Common myeloid progenitor, CD34-positive (primary cell): ENCODE data around the gene SLFN12L.

Source experiments
- CTCF ChIA-PET: fragments of 350-600 bp; sonication (Branson Sonifier 250); formaldehyde crosslinking; loops from one replicate; lab custom pipeline; 2021; ENCODE audit warnings: antibody characterized with exemption; lab: Charles Lee
- POLR2A ChIA-PET: fragments of 350-600 bp; sonication (Branson Sonifier 250); formaldehyde crosslinking; loops from one replicate; lab custom pipeline; 2021; ENCODE audit warnings: antibody characterized with exemption; lab: Charles Lee
- DNase-seq, 3 donors: peaks; one replicate each; pipeline versions ENCODE4 v3.0.0 to v3.0.0-alpha.2; 2013
- H3K27ac ChIP-seq, 2 experiments: 1 replicate in 1 of 2; 2 replicates in 1 of 2; pipeline ENCODE4 v1.7.0; 2013; ENCODE audit warnings: inconsistent platforms in 2 of 2, low read length in 2 of 2, mild to moderate bottlenecking in 2 of 2, low read depth in 1 of 2, moderate library complexity in 1 of 2; ENCODE audit not compliant: severe bottlenecking in 2 of 2, insufficient read depth in 1 of 2, poor library complexity in 1 of 2
- H3K27me3 ChIP-seq, 5 experiments: replicated peaks in 2 of 5; 1 replicate in 3 of 5; 2 replicates in 2 of 5; pipeline versions ENCODE4 v1.6.1 to v1.7.0; 2013; ENCODE audit warnings: low read length in 4 of 5, mild to moderate bottlenecking in 2 of 5, moderate library complexity in 2 of 5, inconsistent platforms in 1 of 5; ENCODE audit not compliant: insufficient read depth in 5 of 5, control insufficient read depth in 4 of 5
- H3K36me3 ChIP-seq, 4 experiments: 1 replicate in 2 of 4; 2 replicates in 2 of 4; pipeline versions ENCODE4 v1.6.1 to v1.7.0; 2013; ENCODE audit warnings: low read length in 3 of 4, control low read depth in 1 of 4, mild to moderate bottlenecking in 1 of 4; ENCODE audit not compliant: control insufficient read depth in 4 of 4, insufficient read depth in 4 of 4
- H3K4me1 ChIP-seq, 4 experiments: 1 replicate in 3 of 4; 2 replicates in 1 of 4; pipeline versions ENCODE4 v1.6.1 to v1.7.1; 2013; ENCODE audit warnings: low read length in 3 of 4, mild to moderate bottlenecking in 3 of 4, control low read depth in 1 of 4, inconsistent platforms in 1 of 4, moderate library complexity in 1 of 4; ENCODE audit not compliant: control insufficient read depth in 4 of 4, insufficient read depth in 4 of 4; ENCODE audit errors: control extremely low read depth in 1 of 4
- H3K4me3 ChIP-seq, 7 experiments: 1 replicate in 4 of 7; 2 replicates in 3 of 7; pipeline versions ENCODE4 v1.5.1 to v1.7.0; 2013; ENCODE audit warnings: mild to moderate bottlenecking in 7 of 7, low read length in 6 of 7, moderate library complexity in 6 of 7, inconsistent platforms in 2 of 7, low read depth in 2 of 7, control low read depth in 1 of 7; ENCODE audit not compliant: insufficient read depth in 4 of 7, control insufficient read depth in 1 of 7; ENCODE audit errors: extremely low read depth in 1 of 7
- H3K9me3 ChIP-seq, 5 experiments: 1 replicate in 4 of 5; 2 replicates in 1 of 5; pipeline versions ENCODE4 v1.6.1 to v1.7.1; 2013; ENCODE audit warnings: low read length in 4 of 5, mild to moderate bottlenecking in 2 of 5, inconsistent platforms in 1 of 5, low read depth in 1 of 5, moderate library complexity in 1 of 5; ENCODE audit not compliant: control insufficient read depth in 4 of 5, insufficient read depth in 2 of 5; ENCODE audit errors: control extremely low read depth in 1 of 5
- WGBS: methylation state at CpG from one replicate; pipeline ENCODE4 v1.1.5; 2013; ENCODE audit not compliant: insufficient coverage; 5-methylcytosine and 5-hydroxymethylcytosine counted together

Gene SLFN12L

DNA sequence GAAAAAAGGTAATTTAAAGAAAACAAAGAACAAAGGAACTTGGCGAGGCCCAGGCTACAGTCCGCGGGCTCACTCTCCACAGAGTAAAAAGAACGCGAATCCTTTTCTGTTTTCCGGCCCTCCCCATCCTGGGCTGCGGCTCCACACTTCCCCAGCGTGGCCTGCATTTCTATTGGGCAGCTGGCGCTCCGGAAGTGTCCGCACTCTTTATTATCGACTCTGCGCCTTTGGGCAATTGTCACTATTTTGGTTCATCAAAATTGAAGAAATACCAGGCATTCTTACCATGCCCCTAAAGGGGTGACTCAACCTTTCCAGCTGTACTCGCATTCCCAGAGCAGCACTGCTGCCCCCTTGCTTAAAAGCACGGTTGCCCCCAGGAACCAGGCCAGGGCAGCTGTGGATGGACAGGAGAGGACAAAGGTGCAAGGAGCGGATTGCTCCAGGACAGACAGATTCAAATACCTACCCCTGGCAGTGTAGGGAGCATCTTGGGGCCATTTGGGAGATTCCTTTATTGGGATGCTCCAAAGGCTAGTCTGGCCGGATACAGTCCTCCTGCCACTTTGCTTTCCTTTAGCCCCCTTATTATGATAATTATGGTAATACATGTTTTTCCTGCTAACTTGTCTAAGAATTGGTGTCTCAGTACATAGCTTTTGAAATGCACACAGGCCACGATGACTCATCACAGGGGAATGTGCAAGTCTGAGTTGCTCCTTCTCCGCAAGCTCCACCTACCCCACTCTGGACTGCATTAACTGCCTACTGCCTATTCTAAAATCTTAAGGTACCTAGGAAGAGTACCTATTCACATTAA lies 104.2 kb downstream of the SLFN12L start:
- H3K9me3 ChIP-seq: no peaks in the 10 kb centered on the region
- POLR2A ChIA-PET: interaction anchor here (0.7 to 1.6 kb wide), 3 partner anchors 15 to 60 kb away, joined by 3 to 5 read pairs (median 5); partner anchors contain the start of gene SLFN11
- no peaks in the 10 kb centered on the region for H3K36me3 ChIP-seq
- CTCF ChIA-PET: interaction anchor here (1.0 to 1.6 kb wide), 4 partner anchors 11 to 49 kb away, joined by 3 to 5 read pairs (median 4); partner anchors contain the start of gene SLFN13
- DNase-seq: peak; percentile 88 to 95 (median 94)
- H3K27ac ChIP-seq: peak overlapping the region; percentile 46 to 78
- WGBS: 23% methylated on average over 15 of the region's 19 CpGs
- H3K4me1 ChIP-seq: peaks cover 4 to 32% (median 30%) of the 10 kb centered on the region in 4 experiments
- H3K27me3 ChIP-seq: no peaks in the 10 kb centered on the region
- H3K4me3 ChIP-seq: peak overlapping the region; percentile 65 to 91 (median 82)

DNA sequence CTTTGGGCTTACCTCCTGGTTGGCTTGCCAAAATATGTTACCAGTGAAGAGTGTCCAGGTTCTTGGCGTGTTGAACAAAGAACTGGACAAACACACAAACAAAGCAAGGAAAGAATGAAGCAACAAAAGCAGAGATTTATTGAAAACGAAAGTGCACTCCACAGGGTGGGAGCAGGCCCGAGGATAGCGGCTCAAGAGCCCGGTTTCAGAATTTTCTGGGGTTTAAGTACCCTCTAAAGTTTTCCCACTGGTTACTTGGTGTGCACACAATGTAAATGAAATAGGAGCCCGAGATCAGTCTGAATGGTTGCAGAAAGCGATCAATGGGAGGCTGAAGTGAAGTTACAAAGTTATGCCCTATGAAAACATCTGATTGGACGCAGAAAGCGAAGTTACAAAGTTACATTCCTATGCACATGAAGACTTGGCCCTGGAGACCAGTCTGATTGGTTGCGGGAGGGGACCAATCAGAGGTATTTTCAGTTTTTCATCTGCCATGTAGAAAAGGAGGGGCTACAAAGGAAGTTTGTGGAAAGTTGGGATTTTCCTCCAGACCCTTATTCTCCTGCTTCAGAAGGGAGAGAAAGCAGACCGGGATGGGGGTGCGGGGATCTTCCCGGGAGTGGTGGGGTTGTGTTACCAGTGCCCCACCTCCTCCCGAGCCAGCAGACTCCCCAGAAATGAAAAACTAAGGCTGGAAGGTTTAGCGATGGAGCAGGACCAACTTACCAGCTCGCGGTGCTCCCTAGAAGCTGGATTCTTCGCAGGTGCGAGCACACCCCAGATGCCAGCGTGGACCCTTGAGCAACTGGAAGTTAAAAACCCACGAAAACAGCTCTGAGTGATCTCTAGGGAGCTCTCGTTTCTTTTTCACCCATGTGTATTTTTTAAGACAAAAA lies 105.1 kb downstream of the SLFN12L start, which contains the start of gene SLFN12:
TSS of gene SLFN12 (minus strand) at position 325 of the 899 bp plus-strand sequence. CDS start 9,472 bp downstream, outside the sequence.
- 37% methylated on average over 19 of the region's 22 CpGs for WGBS
- DNase-seq: peak; percentile 77 to 87 (median 82)
- Histone ChIP-seq H3K4me1 (peaks cover 4 to 34% (median 32%) of the 10 kb centered on the region in 4 experiments), H3K4me3 (peak within 1 kb of the TSS; percentile 65 to 91 (median 82)), H3K27ac (peak within 1 kb of the TSS; percentile 46 to 78), H3K27me3 (no peaks in the 10 kb centered on the region), H3K9me3 (no peaks in the 10 kb centered on the region), H3K36me3 (no peaks in the 10 kb centered on the region)
- POLR2A ChIA-PET: interaction anchor here (0.7 to 1.6 kb wide), 2 partner anchors 16 to 50 kb away, joined by 3 to 5 read pairs; no protein-coding TSS in a partner anchor
- CTCF ChIA-PET: interaction anchor here (1.5 to 1.6 kb wide), 2 partner anchors 12 to 16 kb away, joined by 4 to 5 read pairs; partner anchors contain the start of gene SLFN13

DNA sequence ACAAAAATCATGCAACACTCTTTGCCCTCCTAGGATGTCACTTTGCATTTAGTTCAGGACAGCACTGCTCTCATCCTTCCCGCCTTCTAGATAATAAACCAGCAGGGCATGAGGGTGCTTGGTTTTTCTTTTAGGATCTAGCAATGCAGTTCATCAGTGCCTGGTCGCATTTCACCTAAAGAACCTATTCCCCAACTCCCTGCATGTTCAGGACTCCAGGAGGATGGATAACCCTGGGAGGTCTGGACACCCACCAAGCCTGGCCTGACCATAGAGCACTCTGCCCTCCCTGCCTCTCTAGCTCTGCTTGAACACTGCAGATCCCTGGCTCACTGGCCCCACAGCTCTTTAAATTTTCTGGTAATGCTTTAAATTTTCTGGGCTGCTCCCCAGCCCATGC lies 107.8 kb downstream of the SLFN12L start:
- POLR2A ChIA-PET: interaction anchor here (0.6 kb wide), 1 partner anchor 9 kb away, joined by 4 read pairs; no protein-coding TSS in a partner anchor
- 85% methylated on average over 2 of the region's 2 CpGs for WGBS

DNA sequence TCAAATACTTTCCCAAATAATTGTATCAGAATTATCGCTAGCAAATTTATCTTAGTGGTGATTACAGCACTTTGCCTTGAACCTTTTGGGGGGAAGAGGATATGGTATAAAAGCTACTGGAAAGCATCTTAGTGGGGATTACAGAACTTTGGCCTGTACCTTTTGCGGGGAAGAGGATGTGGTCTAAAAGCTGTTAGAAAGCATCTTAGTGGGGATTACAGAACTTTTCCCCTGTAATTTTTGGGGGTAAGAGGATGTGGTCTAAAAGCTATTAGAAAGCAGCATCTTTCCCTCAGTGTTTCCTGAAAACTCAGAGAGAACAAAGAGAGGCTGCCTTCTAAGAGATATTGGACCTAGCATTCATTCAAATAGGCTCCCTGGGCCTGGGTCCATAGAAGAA lies 109.2 kb downstream of the SLFN12L start:
- POLR2A ChIA-PET: interaction anchor here (0.5 kb wide), 1 partner anchor 154 kb away, joined by 5 read pairs; no protein-coding TSS in a partner anchor
- H3K9me3 ChIP-seq: no peaks in the 10 kb centered on the region

More for the DNA sequence above, 107.8 kb downstream of the SLFN12L start:
- no peak overlapping the region for H3K4me3 ChIP-seq
- peaks cover 0 to 3% (median 0%) of the 10 kb centered on the region in 4 experiments for H3K36me3 ChIP-seq
- no peaks in the 10 kb centered on the region for H3K27me3 ChIP-seq
- H3K9me3 ChIP-seq: no peaks in the 10 kb centered on the region
- no peak for DNase-seq
- H3K27ac ChIP-seq: no peak overlapping the region
- H3K4me1 ChIP-seq: peaks cover 4 to 34% (median 32%) of the 10 kb centered on the region in 4 experiments
- CTCF ChIA-PET: no interaction called here

DNA sequence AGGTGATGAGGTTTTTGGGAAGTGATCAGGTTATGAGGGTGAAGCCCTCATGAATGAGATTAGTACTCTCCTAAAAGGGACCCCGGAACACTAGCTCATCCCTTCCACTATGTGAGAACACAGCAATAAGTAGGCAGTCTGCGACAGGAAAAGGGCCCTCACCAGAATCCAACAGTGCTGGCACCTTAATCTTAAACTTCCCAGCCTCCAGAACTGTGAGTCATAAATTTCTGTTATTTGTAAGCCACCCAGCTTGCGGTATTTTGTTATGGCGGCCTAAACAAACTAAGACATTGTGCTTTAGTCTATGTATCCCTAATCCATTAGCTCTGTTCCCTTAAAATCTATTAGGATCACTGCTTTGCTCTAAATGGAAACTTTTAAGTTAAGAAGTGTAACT lies 113.7 kb downstream of the SLFN12L start:
- Histone ChIP-seq H3K27ac (no peak overlapping the region), H3K4me1 (peaks cover 0 to 7% (median 6%) of the 10 kb centered on the region in 4 experiments), H3K36me3 (peaks cover 0 to 8% (median 4%) of the 10 kb centered on the region in 4 experiments), H3K9me3 (no peaks in the 10 kb centered on the region), H3K4me3 (no peak overlapping the region), H3K27me3 (no peaks in the 10 kb centered on the region)
- POLR2A ChIA-PET: no interaction called here
- CTCF ChIA-PET: interaction anchor here (1.0 to 1.6 kb wide), 2 partner anchors 10 to 17 kb away, joined by 3 read pairs; no protein-coding TSS in a partner anchor
- 100% methylated on average over 4 of the region's 4 CpGs for WGBS
- no peak for DNase-seq

More for the DNA sequence above, 109.2 kb downstream of the SLFN12L start:
- Histone ChIP-seq H3K4me3 (no peak overlapping the region), H3K4me1 (peaks cover 0 to 27% (median 24%) of the 10 kb centered on the region in 4 experiments), H3K27me3 (no peaks in the 10 kb centered on the region), H3K27ac (no peak overlapping the region), H3K36me3 (peaks cover 0 to 3% (median 0%) of the 10 kb centered on the region in 4 experiments)
- peak in 2 of 3 donors; percentile 3 to 33 for DNase-seq
- CTCF ChIA-PET: interaction anchor here (1.7 kb wide), 1 partner anchor 116 kb away, joined by 3 read pairs; no protein-coding TSS in a partner anchor
- WGBS: 0% methylated on average over 1 of the region's 2 CpGs
